HG03097 (cell line): Measurements from ENCODE around the gene PIAS1.
"Not testable (repeated sequence)": the region's sequence is repeated elsewhere in the genome, so short reads cannot be mapped to it uniquely, and the experiment has no call there.

Source experiments
- ATAC-seq: cut with Tn5 transposase; IDR thresholded peaks from one replicate; pipeline ENCODE4 v1.9.1; 2021; ENCODE audit not compliant: unreplicated experiment, low FRiP score

The PIAS1 gene

DNA sequence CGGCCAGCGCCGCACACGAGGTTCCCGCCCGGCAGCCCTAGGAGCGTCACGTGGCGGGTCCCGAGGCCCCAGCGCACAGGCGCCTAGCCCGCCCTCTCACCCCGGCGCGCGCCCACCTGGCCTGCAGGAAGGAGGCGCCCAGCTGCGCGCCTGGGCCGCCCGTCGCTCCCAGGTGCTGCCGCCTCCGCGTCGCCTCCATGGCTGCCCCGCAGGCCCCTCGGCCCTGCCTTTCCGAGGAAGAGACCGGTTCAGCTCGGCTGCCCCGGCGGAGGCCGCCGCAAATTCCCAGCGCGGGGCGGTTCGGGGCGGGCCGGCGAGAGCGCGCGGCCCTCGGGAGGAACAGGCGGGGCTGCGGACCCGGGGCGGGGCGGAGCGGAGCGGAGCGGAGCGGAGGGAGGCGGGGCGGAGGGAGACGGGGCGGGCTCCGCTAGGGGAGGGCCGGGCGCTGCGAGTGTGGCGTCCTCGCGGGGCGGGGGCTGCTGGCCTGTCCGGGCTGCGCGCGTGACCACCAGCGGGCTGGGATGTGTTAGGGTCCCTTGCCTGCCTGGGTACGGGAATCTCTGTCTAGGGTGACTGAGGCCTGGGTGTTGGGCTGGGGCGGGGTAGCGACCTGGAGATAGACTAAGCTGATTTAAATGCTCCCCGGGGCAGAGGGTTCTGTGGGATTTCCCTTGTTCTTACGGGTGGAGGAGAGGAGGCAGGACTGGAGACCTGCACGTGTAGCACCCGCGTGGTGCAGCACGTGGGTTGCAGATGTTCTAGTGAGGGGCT lies 175.5 kb downstream of the PIAS1 start, which contains the start of gene CLN6:
Gene CLN6 (minus strand): TSS at position 343 of the 771 bp plus-strand sequence. CDS start 144 bp downstream, at position 199.
- ATAC-seq = peak; percentile 50

DNA sequence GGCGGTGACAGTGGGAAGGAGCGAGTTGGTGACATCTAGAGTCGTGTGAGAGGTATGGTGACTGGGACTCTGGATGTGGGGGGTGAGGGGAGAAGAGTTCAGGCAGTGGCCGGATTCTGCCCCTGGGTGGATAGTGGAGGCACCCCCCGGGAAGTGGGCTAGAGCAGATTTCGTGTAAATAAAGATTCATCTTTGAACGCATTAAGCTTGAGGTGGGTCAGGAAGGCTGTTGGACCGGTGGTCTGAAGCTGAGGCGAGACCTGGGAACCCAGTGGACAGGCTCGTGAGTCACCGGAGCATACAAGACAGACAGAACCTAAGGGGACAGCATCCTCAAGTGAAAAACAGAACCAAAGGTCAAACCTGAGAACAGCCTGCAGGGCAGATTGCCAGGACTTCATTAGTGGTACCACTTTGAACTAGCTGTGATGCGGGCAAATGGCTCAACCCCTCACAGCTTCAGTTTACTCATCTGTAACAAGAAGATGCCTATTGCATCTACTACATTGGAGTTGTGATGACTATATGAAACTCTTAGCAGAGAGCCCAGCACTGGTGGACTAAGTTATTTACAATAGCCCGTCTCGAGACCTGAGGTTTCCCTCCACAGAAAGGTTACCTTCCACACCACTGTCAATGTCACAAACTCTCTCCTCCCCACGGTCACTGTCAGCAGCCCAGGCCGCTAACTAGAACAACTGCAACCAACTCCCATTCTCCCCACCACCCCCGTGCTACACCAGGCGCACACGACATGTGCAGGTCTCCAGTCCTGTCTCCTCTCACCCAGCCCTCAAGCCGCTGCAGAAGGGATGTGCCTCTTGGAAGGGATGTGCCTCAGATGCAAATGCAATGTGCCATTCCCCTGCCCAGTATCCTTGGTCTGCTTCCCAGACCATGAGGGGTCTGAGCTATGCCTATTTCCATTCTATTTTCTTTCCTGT lies 176.3 kb downstream of the PIAS1 start:
- no peak for ATAC-seq

DNA sequence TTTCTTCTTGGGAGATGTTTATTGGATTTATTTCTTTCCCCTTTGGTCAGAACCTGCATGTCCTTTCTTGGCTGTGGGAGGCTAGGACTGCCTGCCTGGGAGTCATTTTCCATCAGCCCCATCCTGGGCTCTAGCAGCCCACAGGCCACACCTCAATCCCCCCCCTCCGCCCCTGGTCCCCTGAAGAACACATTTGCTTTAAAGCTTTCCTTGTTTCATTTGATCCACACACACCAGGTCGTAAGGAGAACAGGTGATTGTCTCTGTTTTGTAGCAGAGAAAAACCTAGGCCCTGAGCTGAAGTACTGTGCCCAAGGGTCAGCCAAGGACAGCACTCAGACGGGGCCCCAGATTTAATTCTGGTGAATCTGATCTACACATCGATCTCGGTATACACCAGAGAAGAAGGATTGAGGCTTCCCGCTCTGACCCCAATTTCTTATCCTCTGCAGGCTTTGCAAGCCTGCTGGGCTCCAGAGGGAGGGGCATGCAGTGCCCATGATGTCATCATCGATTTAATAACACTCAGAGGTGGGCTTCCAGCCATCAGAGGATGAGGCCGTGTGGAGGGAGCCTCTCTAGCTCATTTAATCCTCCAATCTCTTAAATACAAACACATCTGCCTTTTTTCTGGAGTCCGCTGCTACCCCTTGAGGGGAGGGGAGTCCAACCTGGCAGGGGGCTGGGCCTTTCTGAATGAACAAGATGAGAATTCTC lies 177.1 kb downstream of the PIAS1 start:
- ATAC-seq = no peak

DNA sequence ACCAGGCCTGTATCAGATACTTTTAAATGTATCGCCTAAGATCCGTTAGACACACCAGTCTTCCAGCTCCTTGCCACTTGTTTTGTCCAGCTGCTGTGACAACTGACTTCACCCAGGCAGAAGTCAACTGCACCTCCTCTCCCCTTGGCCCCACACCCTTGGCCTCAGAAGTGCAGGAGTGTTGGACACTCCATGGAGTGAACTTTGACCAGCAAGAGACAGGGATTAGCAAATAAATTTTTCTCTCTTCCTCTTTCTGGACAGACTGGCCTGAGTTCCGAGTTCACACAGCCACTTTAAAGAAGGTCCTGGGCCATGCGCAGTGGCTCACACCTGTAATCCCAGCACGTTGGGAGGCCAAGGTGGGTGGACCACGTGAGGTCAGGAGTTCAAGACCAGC lies 178.3 kb downstream of the PIAS1 start:
- ATAC-seq = no peak

DNA sequence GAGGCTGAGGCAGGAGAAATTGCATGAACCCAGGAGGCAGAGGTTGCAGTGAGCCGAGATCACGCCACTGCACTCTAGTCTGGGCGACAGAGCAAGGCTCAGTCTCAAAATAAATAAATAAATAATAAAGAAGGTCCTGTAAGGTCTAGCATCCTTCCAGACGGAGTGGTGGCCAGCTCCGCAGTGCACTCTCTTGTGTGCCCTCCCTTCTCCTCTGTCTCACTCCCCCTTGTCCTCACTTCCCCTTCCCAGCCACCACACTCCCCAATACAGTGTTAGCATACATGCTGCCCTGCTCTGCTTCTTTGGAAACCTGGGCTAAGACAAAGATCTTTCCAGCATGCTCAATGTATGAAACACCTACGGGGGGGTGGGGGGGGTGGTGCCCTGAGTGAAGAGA lies 178.8 kb downstream of the PIAS1 start:
- no peak for ATAC-seq

DNA sequence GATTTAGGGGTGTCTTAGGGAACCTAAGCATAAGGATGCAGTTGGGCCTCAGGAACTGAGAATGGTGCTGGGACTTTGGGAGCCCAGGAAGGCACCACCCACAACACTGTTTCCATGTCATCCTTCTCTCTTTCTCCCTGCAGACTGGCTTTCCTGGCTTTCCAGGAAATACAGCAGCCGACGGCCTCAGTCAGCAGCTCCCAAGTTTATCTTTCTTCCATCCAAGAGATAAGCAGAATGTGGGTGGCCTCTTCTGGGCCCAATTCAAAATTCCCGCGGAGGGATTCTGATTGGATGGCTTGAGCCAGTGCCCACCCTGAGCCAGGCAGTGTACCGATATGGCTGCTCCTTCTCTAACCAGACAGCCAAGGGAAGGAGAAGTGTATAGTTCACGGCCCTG lies 179.9 kb downstream of the PIAS1 start:
- ATAC-seq = no peak

DNA sequence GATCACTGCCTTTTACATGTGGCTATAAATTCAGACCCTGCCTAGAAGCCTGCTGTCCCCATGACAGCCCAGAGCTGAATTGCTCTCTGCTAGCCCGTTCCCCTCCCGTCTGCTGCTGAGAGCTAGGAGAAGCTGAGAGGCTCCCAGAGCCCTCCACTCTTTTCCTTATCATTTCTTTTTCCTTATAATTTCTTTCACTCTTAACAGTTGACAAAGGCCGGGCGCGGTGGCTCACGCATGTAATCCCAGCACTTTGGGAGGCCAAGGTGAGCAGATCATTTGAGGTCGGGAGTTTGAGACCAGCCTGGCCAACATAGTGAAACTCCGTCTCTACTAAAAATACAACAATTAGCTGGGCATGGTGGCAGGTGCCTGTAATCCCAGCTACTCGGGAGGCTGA lies 180.4 kb downstream of the PIAS1 start:
- ATAC-seq = not testable (repeated sequence)

DNA sequence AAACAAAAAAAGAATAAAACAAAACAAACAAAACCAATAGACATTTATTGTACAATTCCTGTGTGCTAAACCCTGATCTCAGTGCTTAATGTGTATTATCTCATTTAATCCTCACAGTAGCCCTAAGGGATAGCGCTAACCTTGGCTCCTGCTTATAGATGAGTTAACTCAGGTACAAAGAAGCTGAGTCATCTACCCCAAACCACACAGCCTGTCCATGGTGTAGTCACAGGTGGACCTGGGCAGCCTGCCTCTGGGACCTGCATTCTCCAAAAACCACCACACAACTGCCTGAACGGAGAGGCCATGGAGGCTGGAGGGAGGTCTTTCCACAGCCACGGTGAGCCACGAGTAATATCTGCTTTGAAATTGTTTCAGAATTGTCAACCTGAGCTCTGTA lies 180.9 kb downstream of the PIAS1 start:
- no peak for ATAC-seq

DNA sequence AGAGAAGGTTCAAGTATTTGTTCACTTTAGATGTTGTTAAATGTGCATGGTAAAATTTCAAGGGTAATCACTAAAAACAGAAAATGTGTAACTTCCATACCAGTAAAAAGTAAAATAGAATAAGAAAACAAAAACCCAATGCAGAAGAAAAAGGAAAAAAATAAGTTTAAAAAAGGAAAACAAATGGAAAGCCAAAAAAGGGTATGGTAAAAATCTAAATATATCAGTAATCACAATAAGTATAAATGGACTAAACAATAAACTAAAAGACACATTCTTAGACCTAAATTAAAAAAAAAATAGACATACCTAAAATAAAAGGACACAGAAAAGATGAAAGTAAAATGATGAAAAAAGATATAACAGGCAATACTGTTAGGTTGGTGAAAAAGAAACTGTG lies 184.9 kb downstream of the PIAS1 start:
- no peak for ATAC-seq

DNA sequence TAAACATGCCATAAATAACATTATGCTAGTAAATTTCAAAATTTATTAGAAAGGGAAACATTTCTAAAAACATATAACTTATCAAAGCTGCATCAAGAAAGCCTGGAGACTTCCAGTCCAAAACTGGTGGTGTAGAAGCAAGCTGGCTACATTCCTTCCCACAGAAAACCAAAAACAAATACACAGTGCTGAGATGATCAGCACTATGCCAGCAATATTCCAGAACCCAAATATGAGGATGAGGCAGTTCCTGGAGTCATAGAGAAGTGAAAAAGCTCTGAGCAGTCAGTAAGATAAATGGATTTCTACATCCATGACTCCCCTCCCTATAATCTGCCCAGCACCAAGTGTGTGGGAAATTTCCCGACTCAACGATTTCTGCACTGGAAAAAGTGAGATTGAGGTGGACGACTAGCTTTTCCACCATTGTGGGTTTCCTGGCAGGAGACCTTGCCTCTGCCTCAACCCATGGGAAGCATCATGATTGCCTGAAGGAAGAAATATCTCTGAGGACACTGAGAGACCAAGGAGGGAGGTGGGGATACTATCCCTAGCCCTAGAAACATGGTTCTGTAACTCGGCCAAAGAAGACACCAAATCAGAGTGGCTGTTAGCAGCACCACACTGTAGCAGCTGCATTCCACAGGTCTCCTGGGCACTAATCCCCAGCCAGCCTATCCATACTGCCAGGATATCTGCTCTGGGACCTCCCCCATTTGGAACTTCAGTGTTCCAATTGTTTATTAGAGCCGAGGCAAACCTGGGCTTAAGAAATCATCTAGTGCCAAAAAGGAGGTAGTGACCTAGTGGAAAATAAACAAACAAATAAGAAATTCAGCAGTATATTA lies 187.2 kb downstream of the PIAS1 start:
- no peak for ATAC-seq
